Lower lobe of right lung (tissue), 2 donors: ENCODE data around the gene LRRC49. TPM values are rescaled to one million over a fixed set of nuclear protein-coding genes. Genes with fewer than 3 reads are reported as not detected.
A peak's percentile ranks its signal among the peaks of the same experiment; 100 is the strongest.
"Not testable (repeated sequence)": the region's sequence is repeated elsewhere in the genome, so short reads cannot be mapped to it uniquely, and the experiment has no call there.

Source experiments
- ATAC-seq, 2 donors: fragments of 200-7000 bp; cut with Tn5 transposase; one replicate each; pipeline ENCODE4 v1.9.1; 2020 to 2022; ENCODE audit warnings: mild to moderate bottlenecking in 2 of 2, moderate library complexity in 2 of 2
- DNase-seq: peaks from one replicate; pipeline ENCODE4 v3.0.0-alpha.2; 2020
- H3K27ac ChIP-seq: fragments of 200-600 bp; one replicate; pipeline ENCODE4 v1.8.0; 2022
- H3K27me3 ChIP-seq: fragments of 200-600 bp; one replicate; pipeline ENCODE4 v1.8.0; 2022; ENCODE audit warnings: low read depth
- H3K36me3 ChIP-seq: fragments of 200-600 bp; one replicate; pipeline ENCODE4 v1.8.0; 2022; ENCODE audit warnings: mild to moderate bottlenecking
- H3K4me1 ChIP-seq: fragments of 200-600 bp; one replicate; pipeline ENCODE4 v1.8.0; 2022
- H3K4me3 ChIP-seq: fragments of 200-600 bp; one replicate; pipeline ENCODE4 v1.8.0; 2022; ENCODE audit warnings: mild to moderate bottlenecking
- H3K9me3 ChIP-seq: fragments of 200-600 bp; one replicate; pipeline ENCODE4 v1.8.0; 2022
- CTCF ChIP-seq: fragments of 200-600 bp; IDR thresholded peaks from one replicate; pipeline ENCODE4 v1.8.0; 2022; ENCODE audit warnings: antibody characterized with exemption, mild to moderate bottlenecking
- intact Hi-C: fragments of 100-400 bp; cut with DNase I; formaldehyde crosslinking; loops from one replicate; pipeline ENCODE4 v1.11.0; 2022
- total RNA-seq: library from RNA; stranded (reverse); fragmentation: NEBNext Ultra II Directional; extraction: Animal tissue kit (Norgen Biotek cat#: 25700); gene quantifications from one replicate; pipeline ENCODE4 v1.2.1, GENCODE V29; 2021
- donor health status: DM: no; HTN: yes; CAD: no; lungs with severe emphysema.

Gene LRRC49
- total RNA-seq, 1 donor from 2014 or later: 7.3 TPM

- Histone ChIP-seq H3K4me1 (no peaks in the 10 kb centered on the region), H3K9me3 (no peaks in the 10 kb centered on the region), H3K27me3 (no peaks in the 10 kb centered on the region), H3K36me3 (no peaks in the 10 kb centered on the region), H3K27ac (no peak overlapping the region), H3K4me3 (no peak overlapping the region)
- intact Hi-C loops: no loop called here
- DNase-seq (no peak), ATAC-seq (no peak)
- TF ChIP-seq CTCF: no peak
These were observed 29.0 kb upstream of the LRRC49 start for GRCh38 chr15:70863450-70864218.

GRCh38 chr15:70866982-70867641 lies 25.5 kb upstream of the LRRC49 start:
- Histone ChIP-seq H3K36me3 (no peaks in the 10 kb centered on the region), H3K4me3 (no peak overlapping the region), H3K27ac (no peak overlapping the region), H3K4me1 (no peaks in the 10 kb centered on the region), H3K27me3 (no peaks in the 10 kb centered on the region), H3K9me3 (no peaks in the 10 kb centered on the region)
- ATAC-seq (no peak), DNase-seq (no peak)
- no peak for TF ChIP-seq CTCF
- intact Hi-C loops: no loop called here

- DNase-seq: no peak
- peak overlapping the region; percentile 33 for H3K27ac ChIP-seq
- no peaks in the 10 kb centered on the region for H3K27me3 ChIP-seq
- no peaks in the 10 kb centered on the region for H3K36me3 ChIP-seq
- H3K9me3 ChIP-seq: no peaks in the 10 kb centered on the region
- ATAC-seq: peak in 1 of 2 donors; percentile 25
- no peak for TF ChIP-seq CTCF
- no peaks in the 10 kb centered on the region for H3K4me1 ChIP-seq
- no peak overlapping the region for H3K4me3 ChIP-seq
- intact Hi-C loops: no loop called here
These were observed 24.6 kb upstream of the LRRC49 start for GRCh38 chr15:70867911-70868467.

GRCh38 chr15:70869346-70869745 lies 23.3 kb upstream of the LRRC49 start:
- ATAC-seq (no peak), DNase-seq (no peak)
- no peak for TF ChIP-seq CTCF
- intact Hi-C loops: no loop called here
- H3K9me3 ChIP-seq: no peaks in the 10 kb centered on the region
- H3K36me3 ChIP-seq: no peaks in the 10 kb centered on the region
- no peak overlapping the region for H3K4me3 ChIP-seq
- no peaks in the 10 kb centered on the region for H3K4me1 ChIP-seq
- no peak overlapping the region for H3K27ac ChIP-seq
- no peaks in the 10 kb centered on the region for H3K27me3 ChIP-seq

- TF ChIP-seq CTCF: no peak
- Histone ChIP-seq H3K36me3 (no peaks in the 10 kb centered on the region), H3K4me1 (no peaks in the 10 kb centered on the region), H3K27ac (no peak overlapping the region), H3K4me3 (no peak overlapping the region), H3K9me3 (no peaks in the 10 kb centered on the region), H3K27me3 (no peaks in the 10 kb centered on the region)
- intact Hi-C loops: no loop called here
- ATAC-seq: no peak
- no peak for DNase-seq
These were observed 22.6 kb upstream of the LRRC49 start for GRCh38 chr15:70870051-70870450.

- H3K4me3 ChIP-seq, H3K36me3 ChIP-seq, DNase-seq, H3K27ac ChIP-seq, H3K4me1 ChIP-seq, H3K27me3 ChIP-seq, ATAC-seq, H3K9me3 ChIP-seq, intact Hi-C loops: not testable (repeated sequence)
These were observed 21.1 kb upstream of the LRRC49 start for GRCh38 chr15:70871490-70871889.
